Upper lobe of left lung (tissue), 6 donors: Measurements from ENCODE around the gene FLRT3. TPM values are rescaled to one million over a fixed set of nuclear protein-coding genes. Genes with fewer than 3 reads are reported as not detected.

ENCODE experiments used
- ATAC-seq, 2 donors: fragments of 200-7000 bp; cut with Tn5 transposase; one replicate each; pipeline ENCODE4 v1.9.1; 2022; ENCODE audit warnings: mild to moderate bottlenecking in 2 of 2, moderate library complexity in 2 of 2; ENCODE audit not compliant: low FRiP score in 2 of 2
- DNase-seq, 2 donors: peaks; one replicate each; pipeline ENCODE4 v3.0.0-alpha.2; 2019 to 2020
- H3K27ac ChIP-seq, 4 donors: fragments of 200-600 bp; sonication (generic); one replicate each; pipeline ENCODE4 v1.5.1; 2016 to 2019
- H3K27me3 ChIP-seq, 4 donors: fragments of 200-600 bp; sonication (generic); one replicate each; pipeline ENCODE4 v1.5.1; 2017 to 2019
- H3K36me3 ChIP-seq, 4 donors: fragments of 200-600 bp; sonication (generic); one replicate each; pipeline ENCODE4 v1.5.1; 2016 to 2019
- H3K4me1 ChIP-seq, 4 donors: fragments of 200-600 bp; sonication (generic); one replicate each; pipeline ENCODE4 v1.5.1; 2018 to 2019
- H3K4me3 ChIP-seq, 4 donors: fragments of 200-600 bp; sonication (generic); one replicate each; pipeline ENCODE4 v1.5.1; 2017 to 2019; ENCODE audit warnings: mild to moderate bottlenecking in 2 of 4, moderate library complexity in 1 of 4
- H3K9me3 ChIP-seq, 4 donors: fragments of 200-600 bp; sonication (generic); one replicate each; pipeline ENCODE4 v1.5.1; 2018 to 2019
- EP300 ChIP-seq, 4 donors: sonication (generic); formaldehyde crosslinking; IDR thresholded peaks; one replicate each; pipeline ENCODE4 v1.5.1; 2017; ENCODE audit warnings: antibody characterized with exemption in 4 of 4, control low read depth in 2 of 4
- POLR2A ChIP-seq, 4 donors: fragments of 450-650 bp; IDR thresholded peaks; one replicate each; pipeline ENCODE4 v1.5.1; 2016 to 2017; ENCODE audit warnings: antibody characterized with exemption in 4 of 4, mild to moderate bottlenecking in 2 of 4
- POLR2AphosphoS5 ChIP-seq, 2 donors: sonication (generic); formaldehyde crosslinking; IDR thresholded peaks; one replicate each; pipeline ENCODE4 v1.5.1; 2017; ENCODE audit warnings: antibody characterized with exemption in 2 of 2
- WGBS, 2 donors: methylation state at CpG; one replicate each; pipeline ENCODE4 v1.1.5; 2017 to 2018; 5-methylcytosine and 5-hydroxymethylcytosine counted together
- total RNA-seq, 6 donors: library from RNA; depleted of rRNA in 4 of 6; stranded (reverse); fragments of >200 nt in 4 of 6; gene quantifications; one replicate each; pipeline versions ENCODE4 v1.1.0 to v1.2.1, GENCODE V29; 2016 to 2021
- TF ChIP-seq, protein P1 (sequence below), 6 experiments: fragments of 450-650 bp in 4 of 6; fragments of 200-600 bp in 2 of 6; sonication (generic) in 2 of 6; IDR thresholded peaks; one replicate each; pipeline ENCODE4 v1.5.1; 2016 to 2019; ENCODE audit warnings: antibody characterized with exemption in 6 of 6
- donor health status: DM: no; HTN: no; CAD: no; lungs with moderate emphysema.
- donor health status: DM: no; HTN: yes; CAD: no; lungs with severe emphysema.

The FLRT3 gene
- total RNA-seq, 6 donors from 2014 or later: 19.2 to 127 (median 57.8) TPM

DNA sequence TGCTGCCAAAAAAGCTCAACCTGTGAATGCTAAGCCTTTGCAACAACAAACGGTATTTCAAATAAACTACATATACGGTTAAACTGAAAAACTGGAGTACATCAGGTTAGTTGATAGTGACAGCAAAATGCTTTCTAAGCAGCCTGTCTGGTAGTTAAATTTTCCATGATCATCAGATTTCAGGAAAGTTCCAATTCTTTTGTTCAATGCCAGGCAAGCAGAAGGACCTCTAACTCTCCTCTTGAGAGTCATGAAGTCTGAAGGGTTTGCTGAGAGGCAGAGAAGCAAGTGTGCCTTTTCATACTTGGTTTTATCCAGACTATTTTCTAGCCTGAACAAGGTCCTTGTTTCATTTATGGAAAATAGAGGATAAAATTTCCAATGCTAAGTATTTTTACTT lies 4.5 kb downstream of the FLRT3 start:
- Histone ChIP-seq H3K27ac (peak overlapping the region in 1 of 4 donors; percentile 80), H3K9me3 (no peaks in the 10 kb centered on the region), H3K4me3 (peak overlapping the region in 3 of 4 donors; percentile 41 to 50 (median 43)), H3K27me3 (no peaks in the 10 kb centered on the region), H3K4me1 (no peaks in the 10 kb centered on the region), H3K36me3 (peaks cover 0 to 10% (median 0%) of the 10 kb centered on the region in 4 donors)
- TF ChIP-seq POLR2AphosphoS5 (IDR thresholded peaks at IDR 0.05) (no peak), POLR2A (IDR thresholded peaks at IDR 0.05) (peak in 1 of 4 donors; percentile 22)
- DNase-seq: no peak
- WGBS, 2 donors: 60 to 75% methylated on average over 2 of the region's 2 CpGs
- ATAC-seq: no peak

DNA sequence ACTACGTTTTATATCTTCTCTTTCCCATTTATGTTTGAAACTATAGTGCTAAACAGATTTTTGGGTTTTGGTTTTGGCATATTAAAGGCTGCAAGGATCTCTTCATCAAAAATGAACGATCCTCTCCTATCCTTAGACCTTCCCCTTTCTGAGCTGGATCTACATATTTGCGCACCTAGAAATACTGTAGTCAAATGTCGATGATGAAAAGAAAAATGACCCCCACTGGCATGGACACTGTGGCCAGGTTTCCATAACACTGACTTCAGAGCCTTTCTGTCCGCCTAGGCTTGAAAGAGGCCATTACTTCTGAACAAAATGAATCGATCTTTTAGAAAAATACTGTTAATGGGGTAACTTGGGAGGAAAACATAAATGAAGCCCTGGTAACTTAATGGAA lies 5.8 kb downstream of the FLRT3 start:
- H3K4me3 ChIP-seq: peak overlapping the region in 3 of 4 donors; percentile 4 to 50 (median 43)
- H3K27ac ChIP-seq: no peak overlapping the region
- DNase-seq: no peak
- WGBS, 2 donors: 72 to 76% methylated on average over 6 of the region's 6 CpGs
- ATAC-seq: no peak
- TF ChIP-seq, protein P1, sequence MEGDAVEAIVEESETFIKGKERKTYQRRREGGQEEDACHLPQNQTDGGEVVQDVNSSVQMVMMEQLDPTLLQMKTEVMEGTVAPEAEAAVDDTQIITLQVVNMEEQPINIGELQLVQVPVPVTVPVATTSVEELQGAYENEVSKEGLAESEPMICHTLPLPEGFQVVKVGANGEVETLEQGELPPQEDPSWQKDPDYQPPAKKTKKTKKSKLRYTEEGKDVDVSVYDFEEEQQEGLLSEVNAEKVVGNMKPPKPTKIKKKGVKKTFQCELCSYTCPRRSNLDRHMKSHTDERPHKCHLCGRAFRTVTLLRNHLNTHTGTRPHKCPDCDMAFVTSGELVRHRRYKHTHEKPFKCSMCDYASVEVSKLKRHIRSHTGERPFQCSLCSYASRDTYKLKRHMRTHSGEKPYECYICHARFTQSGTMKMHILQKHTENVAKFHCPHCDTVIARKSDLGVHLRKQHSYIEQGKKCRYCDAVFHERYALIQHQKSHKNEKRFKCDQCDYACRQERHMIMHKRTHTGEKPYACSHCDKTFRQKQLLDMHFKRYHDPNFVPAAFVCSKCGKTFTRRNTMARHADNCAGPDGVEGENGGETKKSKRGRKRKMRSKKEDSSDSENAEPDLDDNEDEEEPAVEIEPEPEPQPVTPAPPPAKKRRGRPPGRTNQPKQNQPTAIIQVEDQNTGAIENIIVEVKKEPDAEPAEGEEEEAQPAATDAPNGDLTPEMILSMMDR (IDR thresholded peaks at IDR 0.05): no peak
- no peak for TF ChIP-seq EP300 (IDR thresholded peaks at IDR 0.05)
- no peak for TF ChIP-seq POLR2A (IDR thresholded peaks at IDR 0.05)
- TF ChIP-seq POLR2AphosphoS5 (IDR thresholded peaks at IDR 0.05): no peak
- H3K9me3 ChIP-seq: no peaks in the 10 kb centered on the region
- no peaks in the 10 kb centered on the region for H3K4me1 ChIP-seq
- H3K36me3 ChIP-seq: peaks cover 0 to 16% (median 3%) of the 10 kb centered on the region in 4 donors
- no peaks in the 10 kb centered on the region for H3K27me3 ChIP-seq

DNA sequence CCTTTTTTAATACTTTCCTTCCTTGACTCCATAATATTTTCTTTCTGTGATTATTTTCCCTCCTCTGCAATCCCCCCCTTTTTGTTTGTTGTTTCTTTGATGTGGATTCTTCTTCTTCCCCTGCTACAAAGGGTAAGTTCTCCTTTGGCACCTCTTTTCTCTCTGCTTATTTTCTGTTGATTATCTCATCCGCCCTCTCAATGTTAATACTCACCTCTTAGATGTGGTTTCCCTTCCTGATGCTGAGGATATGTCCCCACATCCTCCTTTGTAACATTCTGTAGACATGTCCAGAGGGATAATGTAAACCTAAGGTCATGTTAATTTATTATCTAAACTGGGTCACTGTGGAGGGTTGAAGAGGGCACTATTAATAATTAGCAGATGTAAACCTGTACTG lies 17.7 kb downstream of the FLRT3 start:
- Histone ChIP-seq H3K9me3 (no peaks in the 10 kb centered on the region), H3K4me1 (no peaks in the 10 kb centered on the region), H3K27me3 (no peaks in the 10 kb centered on the region), H3K36me3 (no peaks in the 10 kb centered on the region), H3K4me3 (no peak overlapping the region), H3K27ac (no peak overlapping the region)
- WGBS, 2 donors: 56 to 85% methylated on average over 1 of the region's 1 CpG
- no peak for DNase-seq
- TF ChIP-seq POLR2A (IDR thresholded peaks at IDR 0.05): no peak
- no peak for TF ChIP-seq POLR2AphosphoS5 (IDR thresholded peaks at IDR 0.05)
- TF ChIP-seq, protein P1 (IDR thresholded peaks at IDR 0.05): no peak
- TF ChIP-seq EP300 (IDR thresholded peaks at IDR 0.05): no peak
- ATAC-seq: no peak

DNA sequence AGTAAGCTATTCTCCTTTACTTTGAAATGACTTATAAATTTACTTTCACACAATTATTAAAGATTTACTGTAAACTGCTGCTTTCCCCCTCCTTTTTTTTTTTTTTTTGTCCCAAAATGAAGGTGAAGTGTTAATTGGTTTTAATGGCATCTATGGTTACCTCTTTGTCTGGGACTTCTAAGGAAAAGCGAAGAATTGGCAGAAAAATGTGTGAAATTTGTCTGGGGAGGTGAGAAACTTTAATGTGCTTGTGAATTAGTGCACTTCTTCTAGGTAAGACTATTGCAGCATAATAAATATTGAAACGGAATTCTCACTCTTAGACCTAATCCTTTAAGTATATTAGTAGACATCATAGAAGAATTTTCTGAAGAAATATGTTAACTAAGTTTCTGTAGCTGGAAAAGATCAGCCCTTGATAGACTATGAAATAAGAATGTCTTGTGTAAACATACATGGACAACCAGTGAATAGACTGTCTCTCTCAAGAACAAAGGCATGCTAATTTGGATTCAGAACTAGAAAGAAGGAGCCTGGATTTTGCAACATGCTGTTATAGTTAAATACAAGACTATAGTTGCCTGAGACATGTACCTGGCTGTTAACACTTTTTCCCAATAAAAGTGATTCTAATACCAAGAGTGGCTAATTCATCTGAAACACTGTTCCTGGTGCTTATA lies 23.9 kb downstream of the FLRT3 start:
- H3K9me3 ChIP-seq: no peaks in the 10 kb centered on the region
- no peaks in the 10 kb centered on the region for H3K27me3 ChIP-seq
- no peaks in the 10 kb centered on the region for H3K36me3 ChIP-seq
- DNase-seq (no peak), ATAC-seq (no peak)
- H3K4me1 ChIP-seq: no peaks in the 10 kb centered on the region
- TF ChIP-seq POLR2AphosphoS5 (IDR thresholded peaks at IDR 0.05): no peak
- TF ChIP-seq, protein P1 (IDR thresholded peaks at IDR 0.05): no peak
- no peak for TF ChIP-seq EP300 (IDR thresholded peaks at IDR 0.05)
- TF ChIP-seq POLR2A (IDR thresholded peaks at IDR 0.05): no peak
- 44 to 71% methylated on average over 2 of the region's 2 CpGs for WGBS, 2 donors
- H3K4me3 ChIP-seq: no peak overlapping the region
- H3K27ac ChIP-seq: no peak overlapping the region

DNA sequence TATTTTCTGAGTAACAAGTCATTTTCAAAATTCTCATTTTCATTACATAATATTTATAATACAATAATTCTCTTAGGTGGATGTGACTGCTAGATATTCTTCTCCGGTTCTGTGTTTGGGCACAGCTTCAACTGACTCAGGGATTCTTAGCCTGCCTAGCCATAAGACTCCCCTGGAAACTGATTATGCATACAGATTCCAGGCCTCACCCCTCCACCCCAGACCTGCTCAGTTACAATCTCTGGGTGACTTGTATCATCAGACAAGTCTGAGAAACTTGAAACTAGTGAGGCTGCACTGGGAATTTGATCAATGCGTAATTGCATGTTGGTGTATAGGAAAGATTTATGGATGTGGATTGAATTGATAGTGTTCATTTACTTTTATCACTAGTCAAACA lies 25.4 kb downstream of the FLRT3 start:
- DNase-seq (no peak), ATAC-seq (no peak)
- no peak for TF ChIP-seq EP300 (IDR thresholded peaks at IDR 0.05)
- TF ChIP-seq POLR2AphosphoS5 (IDR thresholded peaks at IDR 0.05): no peak
- TF ChIP-seq, protein P1 (IDR thresholded peaks at IDR 0.05): no peak
- no peak for TF ChIP-seq POLR2A (IDR thresholded peaks at IDR 0.05)
- no peaks in the 10 kb centered on the region for H3K27me3 ChIP-seq
- no peaks in the 10 kb centered on the region for H3K36me3 ChIP-seq
- H3K4me3 ChIP-seq: no peak overlapping the region
- H3K27ac ChIP-seq: no peak overlapping the region
- WGBS, 2 donors: 95 to 98% methylated on average over 2 of the region's 2 CpGs
- H3K9me3 ChIP-seq: no peaks in the 10 kb centered on the region
- no peaks in the 10 kb centered on the region for H3K4me1 ChIP-seq
